SK-N-SH treated with all-trans-retinoic acid at 6 μM for 48 hours (cell line): Measurements from ENCODE around the gene KANK3.

Source experiments
- ATAC-seq: fragments of 200-7000 bp; cut with Tn5 transposase; 3 replicates; pipeline ENCODE4 v1.9.1; 2020; ENCODE audit warnings: mild to moderate bottlenecking, moderate library complexity
- ARNTL ChIP-seq: fragments of 450-650 bp; formaldehyde crosslinking; IDR thresholded peaks from 2 replicates; pipeline ENCODE4 v1.5.0; 2020; ENCODE audit warnings: low read depth, mild to moderate bottlenecking, moderate library complexity, borderline replicate concordance
- BACH2 ChIP-seq: fragments of 250-450 bp; sonication (Bioruptor Pico); IDR thresholded peaks from 2 replicates; pipeline ENCODE4 v1.9.0; 2021; ENCODE audit warnings: mild to moderate bottlenecking, borderline replicate concordance
- CREB5 ChIP-seq: fragments of 250-450 bp; sonication (Bioruptor Pico); IDR thresholded peaks from 2 replicates; pipeline ENCODE4 v1.5.1; 2020; ENCODE audit warnings: low read depth, mild to moderate bottlenecking, moderate library complexity
- CSDC2 ChIP-seq: fragments of 250-450 bp; sonication (Bioruptor Pico); IDR thresholded peaks from 2 replicates; pipeline ENCODE4 v1.5.0; 2020; ENCODE audit warnings: mild to moderate bottlenecking, moderate library complexity
- CSRNP3 ChIP-seq: fragments of 250-450 bp; sonication (Bioruptor Pico); IDR thresholded peaks from 2 replicates; pipeline ENCODE4 v1.5.1; 2021; ENCODE audit warnings: mild to moderate bottlenecking, moderate library complexity
- ESRRG ChIP-seq: fragments of 250-450 bp; sonication (Bioruptor Pico); IDR thresholded peaks from 2 replicates; pipeline ENCODE4 v1.6.1; 2021; ENCODE audit warnings: mild to moderate bottlenecking
- GLIS3 ChIP-seq: fragments of 250-450 bp; sonication (Bioruptor Pico); IDR thresholded peaks from 2 replicates; pipeline ENCODE4 v1.5.0; 2020; ENCODE audit warnings: mild to moderate bottlenecking, moderate library complexity
- ISL1 ChIP-seq: fragments of 250-450 bp; sonication (Bioruptor Pico); IDR thresholded peaks from 2 replicates; pipeline ENCODE4 v2.1.2; 2022; ENCODE audit warnings: mild to moderate bottlenecking, moderate library complexity
- OSR1 ChIP-seq: fragments of 250-450 bp; sonication (Bioruptor Pico); IDR thresholded peaks from 2 replicates; pipeline ENCODE4 v1.8.0; 2022; ENCODE audit warnings: moderate library complexity, mild to moderate bottlenecking, inconsistent platforms
- POU6F1 ChIP-seq: fragments of 250-450 bp; sonication (Bioruptor Pico); IDR thresholded peaks from 2 replicates; pipeline ENCODE4 v1.8.0; 2021; ENCODE audit warnings: low read depth, mild to moderate bottlenecking, moderate library complexity, borderline replicate concordance
- RARB ChIP-seq: fragments of 250-450 bp; sonication (Bioruptor Pico); IDR thresholded peaks from 2 replicates; pipeline ENCODE4 v1.8.0; 2021; ENCODE audit warnings: mild to moderate bottlenecking, moderate library complexity
- TCF4 ChIP-seq: fragments of 250-450 bp; sonication (Bioruptor Pico); IDR thresholded peaks from 2 replicates; pipeline ENCODE4 v1.8.0; 2021; ENCODE audit warnings: mild to moderate bottlenecking, moderate library complexity, borderline replicate concordance
- TOX ChIP-seq: fragments of 250-450 bp; sonication (Bioruptor Pico); IDR thresholded peaks from 2 replicates; pipeline ENCODE4 v1.8.0; 2021; ENCODE audit warnings: mild to moderate bottlenecking, moderate library complexity, borderline replicate concordance
- TSHZ2 ChIP-seq: fragments of 250-450 bp; sonication (Bioruptor Pico); IDR thresholded peaks from 2 replicates; pipeline ENCODE4 v1.5.0; 2020; ENCODE audit warnings: mild to moderate bottlenecking, moderate library complexity
- ZC3H10 ChIP-seq: fragments of 250-450 bp; sonication (Bioruptor Pico); IDR thresholded peaks from 2 replicates; pipeline ENCODE4 v1.5.1; 2021; ENCODE audit warnings: mild to moderate bottlenecking, moderate library complexity
- ZFP3 ChIP-seq: fragments of 250-450 bp; sonication (Bioruptor Pico); IDR thresholded peaks from 2 replicates; pipeline ENCODE4 v1.5.0; 2020; ENCODE audit warnings: mild to moderate bottlenecking, moderate library complexity
- ZFP30 ChIP-seq: fragments of 450-650 bp; formaldehyde crosslinking; IDR thresholded peaks from 2 replicates; pipeline ENCODE4 v1.5.0; 2022; ENCODE audit warnings: mild to moderate bottlenecking, moderate library complexity
- ZNF70 ChIP-seq: fragments of 450-650 bp; formaldehyde crosslinking; IDR thresholded peaks from 2 replicates; pipeline ENCODE4 v1.5.0; 2020; ENCODE audit warnings: mild to moderate bottlenecking, moderate library complexity
- ZNF8 ChIP-seq: fragments of 450-650 bp; formaldehyde crosslinking; IDR thresholded peaks from 2 replicates; pipeline ENCODE4 v1.5.0; 2020; ENCODE audit warnings: mild to moderate bottlenecking, moderate library complexity

KANK3 gene

GRCh38 chr19:8336660-8337059 lies 6.4 kb downstream of the KANK3 start:
- no peak for ATAC-seq
- TF ChIP-seq ZFP3 (CRISPR knock-in tag) (no peak), CREB5 (CRISPR knock-in tag) (no peak), BACH2 (CRISPR knock-in tag) (no peak), TCF4 (no peak), ISL1 (CRISPR knock-in tag) (no peak), ESRRG (CRISPR knock-in tag) (no peak), TOX (CRISPR knock-in tag) (no peak), RARB (CRISPR knock-in tag) (no peak), POU6F1 (CRISPR knock-in tag) (no peak), ZFP30 (CRISPR knock-in tag) (no peak), CSDC2 (no peak), CSRNP3 (CRISPR knock-in tag) (no peak)

- ATAC-seq: no peak
These were observed 6.9 kb downstream of the KANK3 start for GRCh38 chr19:8336072-8336569.

More at GRCh38 chr19:8336072-8336569, 6.9 kb downstream of the KANK3 start:
- TF ChIP-seq TOX (CRISPR knock-in tag): no peak
- TF ChIP-seq TCF4: no peak
- no peak for TF ChIP-seq BACH2 (CRISPR knock-in tag)
- TF ChIP-seq GLIS3 (CRISPR knock-in tag): no peak
- no peak for TF ChIP-seq ZNF8 (CRISPR knock-in tag)
- no peak for TF ChIP-seq ESRRG (CRISPR knock-in tag)
- no peak for TF ChIP-seq ARNTL (CRISPR knock-in tag)
- TF ChIP-seq POU6F1 (CRISPR knock-in tag): no peak
- no peak for TF ChIP-seq CREB5 (CRISPR knock-in tag)
- no peak for TF ChIP-seq ZC3H10 (CRISPR knock-in tag)
- no peak for TF ChIP-seq CSDC2
- TF ChIP-seq OSR1 (CRISPR knock-in tag): no peak
- TF ChIP-seq ISL1 (CRISPR knock-in tag): no peak
- no peak for TF ChIP-seq ZNF70 (CRISPR knock-in tag)
- TF ChIP-seq TSHZ2 (CRISPR knock-in tag): no peak
